ENCODE results near the gene CCNJL.
"Not testable (repeated sequence)": the region's sequence is repeated elsewhere in the genome, so short reads cannot be mapped to it uniquely, and the experiment has no call there.

The CCNJL gene

GRCh38 chr5:160312134-160312959, at the start of gene CCNJL:
TSS of gene CCNJL (minus strand) at chr5:160312564. CDS start at chr5:160311923, 641 bp downstream.
- DNase-seq (ENCODE audit: low read depth): no peak

- no peak for DNase-seq (ENCODE audit: low read depth)
Measured at GRCh38 chr5:160361624-160362228, 49.4 kb upstream of the CCNJL start.

- no peak for DNase-seq (ENCODE audit: low read depth)
Measured at GRCh38 chr5:160360310-160360709, 47.9 kb upstream of the CCNJL start.

- DNase-seq (ENCODE audit: low read depth): no peak
Measured at GRCh38 chr5:160359816-160360215, 47.5 kb upstream of the CCNJL start.

- no peak for DNase-seq (ENCODE audit: low read depth)
Measured at GRCh38 chr5:160359242-160359641, 46.9 kb upstream of the CCNJL start.

GRCh38 chr5:160357861-160358411, 45.6 kb upstream of the CCNJL start:
- DNase-seq (ENCODE audit: low read depth): no peak

GRCh38 chr5:160357394-160357793, 45.0 kb upstream of the CCNJL start:
- no peak for DNase-seq (ENCODE audit: low read depth)

- no peak for DNase-seq (ENCODE audit: low read depth)
Measured at GRCh38 chr5:160356550-160357347, 44.4 kb upstream of the CCNJL start.

GRCh38 chr5:160354666-160355065, 42.3 kb upstream of the CCNJL start:
- no peak for DNase-seq (ENCODE audit: low read depth)

- no peak for DNase-seq (ENCODE audit: low read depth)
Measured at GRCh38 chr5:160353379-160353778, 41.0 kb upstream of the CCNJL start.

- no peak for DNase-seq (ENCODE audit: low read depth)
Measured at GRCh38 chr5:160352308-160352707, 39.9 kb upstream of the CCNJL start.

- no peak for DNase-seq (ENCODE audit: low read depth)
Measured at GRCh38 chr5:160349935-160350303, 37.6 kb upstream of the CCNJL start.

- DNase-seq (ENCODE audit: low read depth): no peak
Measured at GRCh38 chr5:160349249-160349934, 37.0 kb upstream of the CCNJL start.

GRCh38 chr5:160348080-160348479, 35.7 kb upstream of the CCNJL start:
- DNase-seq (ENCODE audit: low read depth): no peak

GRCh38 chr5:160347448-160347847, 35.1 kb upstream of the CCNJL start:
- DNase-seq (ENCODE audit: low read depth): no peak

GRCh38 chr5:160342413-160342941, 30.1 kb upstream of the CCNJL start:
- peak; percentile 45 for DNase-seq (ENCODE audit: low read depth)

- DNase-seq (ENCODE audit: low read depth): no peak
Measured at GRCh38 chr5:160341309-160341870, 29.0 kb upstream of the CCNJL start.

GRCh38 chr5:160340513-160340912, 28.1 kb upstream of the CCNJL start:
- not testable (repeated sequence) for DNase-seq (ENCODE audit: low read depth)

GRCh38 chr5:160339406-160340130, 27.2 kb upstream of the CCNJL start:
- no peak for DNase-seq (ENCODE audit: low read depth)

- not testable (repeated sequence) for DNase-seq (ENCODE audit: low read depth)
Measured at GRCh38 chr5:160334716-160335115, 22.4 kb upstream of the CCNJL start.

- DNase-seq (ENCODE audit: low read depth): peak; percentile 38
Measured at GRCh38 chr5:160333721-160334120, 21.4 kb upstream of the CCNJL start.
